NCI-H1092 treated with DMSO at 0.1 percent for 48 hours (cell line): Measurements from ENCODE around the gene HARS2.
"Not testable (repeated sequence)": the region's sequence is repeated elsewhere in the genome, so short reads cannot be mapped to it uniquely, and the experiment has no call there.

ENCODE experiments used
- DNase-seq: peaks from one replicate; lab custom pipeline; 2025; lab: John Stamatoyannopoulos, UW

Gene HARS2, protein sequence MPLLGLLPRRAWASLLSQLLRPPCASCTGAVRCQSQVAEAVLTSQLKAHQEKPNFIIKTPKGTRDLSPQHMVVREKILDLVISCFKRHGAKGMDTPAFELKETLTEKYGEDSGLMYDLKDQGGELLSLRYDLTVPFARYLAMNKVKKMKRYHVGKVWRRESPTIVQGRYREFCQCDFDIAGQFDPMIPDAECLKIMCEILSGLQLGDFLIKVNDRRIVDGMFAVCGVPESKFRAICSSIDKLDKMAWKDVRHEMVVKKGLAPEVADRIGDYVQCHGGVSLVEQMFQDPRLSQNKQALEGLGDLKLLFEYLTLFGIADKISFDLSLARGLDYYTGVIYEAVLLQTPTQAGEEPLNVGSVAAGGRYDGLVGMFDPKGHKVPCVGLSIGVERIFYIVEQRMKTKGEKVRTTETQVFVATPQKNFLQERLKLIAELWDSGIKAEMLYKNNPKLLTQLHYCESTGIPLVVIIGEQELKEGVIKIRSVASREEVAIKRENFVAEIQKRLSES

DNA sequence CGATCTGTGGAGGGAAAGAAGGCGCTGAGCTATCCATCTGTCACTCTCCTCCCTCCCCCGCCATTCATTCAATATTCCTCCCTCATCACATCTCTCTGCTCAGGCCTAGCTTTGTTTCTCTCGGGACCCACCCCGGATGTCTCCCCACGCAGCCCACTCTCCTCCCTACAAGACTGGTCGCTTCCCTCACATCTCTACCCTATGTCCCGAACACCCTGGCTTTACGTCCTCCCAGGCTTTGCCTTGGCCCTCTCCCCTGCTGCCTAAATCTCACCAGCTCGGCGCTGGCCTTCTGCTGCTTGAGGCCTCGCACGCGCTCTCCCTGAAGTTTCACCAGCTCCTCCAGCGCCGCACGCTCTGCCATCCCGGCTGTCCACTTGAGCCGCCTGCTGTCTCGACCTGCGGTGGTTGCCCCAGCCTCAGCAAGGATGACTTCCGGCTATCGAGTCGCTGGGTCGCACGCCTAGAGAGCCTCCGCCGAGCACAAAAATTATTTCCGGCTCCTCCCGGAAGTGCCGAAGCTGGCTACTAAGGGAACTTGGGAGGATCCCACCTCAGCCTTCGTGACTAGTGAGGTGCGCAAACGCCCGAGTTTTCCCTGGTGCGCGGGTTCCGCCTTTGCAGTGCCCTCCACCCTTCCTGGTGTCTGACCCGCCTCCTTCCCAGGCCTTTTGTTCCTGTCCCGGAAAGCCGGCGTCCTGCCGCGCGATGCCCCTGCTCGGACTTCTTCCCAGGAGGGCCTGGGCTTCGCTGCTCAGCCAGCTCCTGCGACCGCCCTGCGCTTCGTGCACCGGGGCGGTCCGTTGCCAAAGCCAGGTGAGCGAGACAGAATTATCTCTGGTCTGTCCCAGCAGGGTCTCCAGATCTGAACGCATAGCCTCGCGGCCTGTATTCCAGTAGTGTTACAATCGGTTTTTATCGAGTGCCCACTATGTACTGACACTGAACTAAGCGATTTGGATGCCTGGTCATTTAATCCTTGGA, at the start of gene HARS2, which contains the start of gene HARS1:
TSS of gene HARS2 (plus strand) at position 515 of the 984 bp plus-strand sequence. CDS start at position 709, 194 bp downstream.
TSS of gene HARS1 (minus strand) at position 430 of the 984 bp plus-strand sequence. CDS start at position 364, 66 bp downstream.
- DNase-seq = peak; percentile 82

DNA sequence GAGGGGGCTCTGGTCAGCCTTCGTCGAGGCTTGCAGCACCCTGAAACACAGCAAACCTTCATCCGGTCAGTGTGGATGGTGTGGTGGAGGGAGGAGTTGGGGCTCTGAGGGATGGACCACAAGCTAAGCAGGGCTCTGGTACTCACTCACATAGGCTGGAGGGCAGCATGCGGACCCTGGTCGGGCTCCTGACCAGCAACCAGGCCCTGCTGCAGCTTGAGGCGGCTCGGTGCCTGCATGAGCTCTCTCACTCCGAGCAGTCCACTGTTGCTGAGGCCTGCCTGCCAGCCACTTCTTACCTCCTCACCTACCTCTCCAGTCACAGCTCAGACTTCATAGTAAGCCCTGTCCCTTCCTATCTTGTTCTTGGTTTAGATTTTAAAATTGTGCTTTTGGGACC, 49.5 kb upstream of the HARS2 start:
- DNase-seq = no peak

DNA sequence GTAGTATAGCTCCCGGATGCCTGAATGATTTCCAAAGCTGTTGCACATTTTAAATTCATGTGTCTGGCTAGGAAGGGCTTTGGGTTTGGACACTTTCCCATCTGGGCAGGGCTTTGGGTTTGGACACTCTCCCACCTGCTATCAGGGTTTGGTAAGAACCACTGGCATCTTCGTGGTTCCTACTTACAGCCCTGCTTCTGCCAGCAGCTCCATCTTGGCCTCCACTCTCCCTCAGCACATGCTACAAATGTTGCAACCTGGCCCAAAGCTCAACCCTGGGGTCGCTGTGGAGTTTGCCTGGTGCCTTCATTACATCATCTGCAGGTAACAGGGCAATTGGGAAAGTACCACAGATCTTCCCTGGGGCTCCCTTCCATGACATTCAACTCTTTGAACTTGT, 48.5 kb upstream of the HARS2 start:
- no peak for DNase-seq

DNA sequence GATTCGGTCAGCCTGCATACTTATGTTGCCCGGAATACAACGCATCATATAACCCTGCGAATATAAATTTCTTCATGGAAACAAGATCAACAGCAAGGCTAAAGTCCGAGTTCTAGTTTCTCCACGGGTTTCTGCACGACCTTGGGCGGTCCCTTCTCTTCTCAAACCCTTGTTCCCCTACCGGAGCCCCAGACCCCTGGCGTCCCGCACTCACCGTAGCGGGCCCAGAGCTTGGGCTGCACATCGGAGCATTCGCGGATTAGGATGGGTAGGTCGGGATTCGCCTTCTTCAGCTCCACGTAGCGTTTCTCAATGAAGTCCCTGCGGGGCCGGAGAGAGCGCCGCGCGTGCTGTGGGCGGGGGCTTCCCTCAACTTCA, 44.2 kb upstream of the HARS2 start:
- DNase-seq = no peak

DNA sequence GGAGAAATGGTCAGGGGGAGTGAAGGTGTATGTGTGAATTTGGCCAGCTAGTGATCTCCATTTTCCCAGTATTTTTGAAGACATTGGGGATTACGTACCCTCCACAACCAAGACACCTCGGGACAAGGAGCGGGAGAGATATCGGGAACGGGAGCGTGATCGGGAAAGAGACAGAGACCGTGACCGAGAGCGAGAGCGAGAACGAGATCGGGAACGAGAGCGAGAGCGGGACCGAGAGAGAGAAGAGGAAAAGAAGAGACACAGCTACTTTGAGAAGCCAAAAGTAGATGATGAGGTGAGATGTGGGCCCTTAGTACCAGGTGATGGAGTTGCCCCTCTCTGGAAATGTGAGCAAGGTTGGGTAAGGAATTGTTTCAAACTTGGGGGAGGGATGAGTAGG, 32.4 kb upstream of the HARS2 start:
- no peak for DNase-seq

DNA sequence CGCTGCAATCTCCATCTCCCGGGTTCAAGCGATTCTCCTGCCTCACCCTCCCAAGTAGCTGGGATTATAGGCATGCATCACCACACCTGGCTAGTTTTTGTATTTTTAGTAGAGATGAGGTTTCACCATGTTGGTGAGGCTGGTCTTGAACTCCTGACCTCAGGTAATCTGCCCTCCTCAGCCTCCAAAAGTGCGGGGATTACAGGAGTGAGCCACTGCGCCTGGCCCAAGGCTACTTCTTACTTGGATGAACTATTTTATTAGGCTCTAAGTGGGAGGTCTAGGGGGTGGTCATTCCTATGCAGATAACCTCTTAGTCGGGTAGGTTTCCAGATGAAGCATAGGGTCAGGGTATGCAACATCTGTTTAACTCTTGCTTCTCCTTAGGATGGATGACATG, 30.9 kb upstream of the HARS2 start:
- not testable (repeated sequence) for DNase-seq

DNA sequence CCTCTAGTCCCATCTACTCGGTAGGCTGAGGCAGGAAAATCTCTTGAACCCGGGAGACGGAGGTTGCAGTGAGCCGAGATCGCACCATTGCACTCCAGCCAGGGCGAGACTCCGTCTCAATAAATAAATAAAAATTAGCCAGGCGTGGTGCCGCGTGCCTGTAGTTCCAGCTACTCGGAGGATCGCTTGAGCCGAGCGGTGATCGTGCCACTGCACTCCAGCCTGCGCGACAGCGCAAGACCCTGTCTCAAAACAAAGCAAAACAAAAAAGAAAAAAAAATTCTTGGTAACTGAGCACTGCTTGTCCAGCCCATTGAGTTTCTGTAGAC, 27.3 kb upstream of the HARS2 start:
- no peak for DNase-seq

DNA sequence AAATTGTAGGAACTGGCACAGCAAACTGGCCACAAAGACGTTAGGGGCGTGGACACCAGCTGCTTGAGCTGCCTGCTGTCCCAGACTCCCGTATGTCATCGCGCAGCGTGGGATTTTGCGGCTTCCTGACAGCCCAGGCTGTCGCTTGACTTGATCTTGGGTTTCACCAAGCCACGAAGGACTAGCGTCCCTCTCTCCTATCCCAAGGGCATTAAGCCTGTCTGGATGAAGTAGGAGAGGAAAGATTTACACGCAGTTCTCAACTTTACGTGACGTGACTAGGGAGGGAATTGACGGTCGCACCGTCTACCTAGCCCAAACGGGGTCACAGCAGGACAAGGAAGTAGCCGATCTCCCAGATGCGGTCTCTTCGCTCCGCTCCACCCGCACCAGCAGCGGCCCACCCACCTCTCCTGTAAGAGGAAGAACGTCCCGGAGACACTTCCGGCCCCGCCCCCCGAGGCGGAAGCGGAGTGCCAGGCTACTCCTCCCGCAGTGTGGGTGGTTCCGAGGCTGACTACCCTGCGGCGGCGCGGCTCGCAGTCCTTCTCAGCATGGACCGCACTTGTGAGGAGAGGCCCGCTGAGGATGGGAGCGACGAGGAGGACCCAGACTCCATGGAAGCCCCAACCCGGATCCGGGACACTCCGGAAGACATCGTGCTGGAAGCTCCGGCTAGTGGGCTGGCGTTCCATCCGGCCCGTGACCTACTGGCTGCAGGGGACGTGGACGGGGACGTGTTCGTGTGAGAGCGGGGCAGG, 26.7 kb upstream of the HARS2 start, which contains the start of gene WDR55:
TSS of gene WDR55 (plus strand) at position 546 of the 761 bp plus-strand sequence. CDS start at position 555, 9 bp downstream.
- DNase-seq = peak; percentile 79

DNA sequence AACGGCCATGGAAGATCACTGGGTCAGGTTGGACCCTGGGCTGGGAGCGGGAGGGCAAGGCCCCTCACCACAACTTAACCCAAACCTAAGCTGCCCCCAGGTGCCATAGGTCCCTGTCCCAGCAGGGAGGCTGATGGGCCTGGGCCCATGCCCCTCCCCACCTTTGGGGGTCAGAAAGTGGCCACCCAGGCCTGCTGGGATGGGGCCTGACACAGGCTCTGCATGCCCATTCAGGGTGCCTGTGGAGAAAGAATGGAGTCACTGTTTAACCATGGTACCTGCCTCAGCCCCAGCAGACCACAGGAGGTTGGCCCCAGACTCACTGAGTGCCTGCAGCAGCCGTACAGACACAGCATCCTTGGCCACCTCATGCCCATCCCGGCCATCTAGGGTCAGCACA, 20.2 kb upstream of the HARS2 start:
- not testable (repeated sequence) for DNase-seq

DNA sequence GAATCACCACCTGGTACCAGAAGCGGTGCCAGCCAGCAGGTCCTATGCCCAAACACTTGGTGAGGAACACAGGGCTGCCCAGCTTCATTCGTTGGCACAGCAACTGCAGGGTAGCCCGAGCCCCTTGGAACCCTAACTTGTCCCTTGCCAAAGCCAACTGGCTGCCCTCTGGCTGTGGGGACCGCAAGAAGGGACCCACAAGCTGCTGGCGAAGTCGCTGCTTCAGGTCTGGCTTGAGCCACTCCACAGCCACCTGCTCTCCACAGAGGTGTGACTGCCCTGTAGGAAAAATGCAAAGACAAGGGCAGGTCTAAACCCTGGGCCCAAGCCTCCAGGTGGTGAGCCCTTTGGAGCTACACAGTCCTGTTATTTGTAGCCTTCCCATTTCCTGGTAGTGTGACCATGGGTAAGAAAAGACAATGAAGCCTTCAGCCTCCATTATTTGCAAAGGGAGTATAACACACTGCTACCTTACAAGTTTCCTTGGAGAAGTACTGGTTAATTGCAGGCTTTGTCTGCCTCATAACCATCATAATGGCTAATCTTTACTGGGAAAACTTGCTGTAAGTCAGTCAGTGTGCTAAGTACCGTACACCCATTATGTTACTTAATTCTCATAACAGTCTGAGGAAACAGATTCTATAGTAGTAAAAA, 19.7 kb upstream of the HARS2 start:
- DNase-seq = no peak

DNA sequence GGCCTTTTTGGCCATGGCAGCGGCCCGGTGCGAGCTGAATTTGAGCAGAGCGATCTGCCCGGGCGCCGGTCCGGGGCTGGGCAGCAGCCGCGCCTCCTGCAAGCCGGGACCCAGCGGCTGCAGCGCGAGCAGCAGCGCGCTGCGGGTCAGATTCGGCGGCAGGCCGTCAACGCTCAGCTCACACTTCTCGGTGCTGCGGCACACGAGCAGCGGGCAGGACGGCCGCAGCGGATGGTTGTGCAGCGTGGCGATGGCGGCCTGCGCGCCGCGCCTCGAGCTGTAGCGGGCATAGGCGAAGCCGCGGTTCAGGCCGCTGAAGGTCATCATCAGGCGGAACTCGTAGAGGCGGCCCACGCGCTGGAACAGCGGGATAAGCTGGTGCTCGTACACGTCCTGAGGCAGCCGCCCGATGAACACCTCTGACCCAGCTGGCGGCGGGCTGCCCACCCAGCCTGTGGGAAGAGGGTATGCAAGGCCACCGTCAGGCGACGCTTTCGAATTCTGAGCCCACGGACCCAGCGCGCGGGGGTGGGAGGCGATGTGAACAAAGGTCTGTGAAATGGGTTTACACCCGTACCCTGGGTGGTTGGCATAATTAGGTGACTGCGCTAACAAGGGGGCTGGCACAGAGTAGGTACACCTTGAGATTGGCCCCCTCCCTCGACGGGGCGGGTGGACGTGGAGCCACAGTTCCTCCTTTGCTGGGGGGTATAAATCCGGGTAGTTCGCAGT, 18.6 kb upstream of the HARS2 start:
- no peak for DNase-seq

DNA sequence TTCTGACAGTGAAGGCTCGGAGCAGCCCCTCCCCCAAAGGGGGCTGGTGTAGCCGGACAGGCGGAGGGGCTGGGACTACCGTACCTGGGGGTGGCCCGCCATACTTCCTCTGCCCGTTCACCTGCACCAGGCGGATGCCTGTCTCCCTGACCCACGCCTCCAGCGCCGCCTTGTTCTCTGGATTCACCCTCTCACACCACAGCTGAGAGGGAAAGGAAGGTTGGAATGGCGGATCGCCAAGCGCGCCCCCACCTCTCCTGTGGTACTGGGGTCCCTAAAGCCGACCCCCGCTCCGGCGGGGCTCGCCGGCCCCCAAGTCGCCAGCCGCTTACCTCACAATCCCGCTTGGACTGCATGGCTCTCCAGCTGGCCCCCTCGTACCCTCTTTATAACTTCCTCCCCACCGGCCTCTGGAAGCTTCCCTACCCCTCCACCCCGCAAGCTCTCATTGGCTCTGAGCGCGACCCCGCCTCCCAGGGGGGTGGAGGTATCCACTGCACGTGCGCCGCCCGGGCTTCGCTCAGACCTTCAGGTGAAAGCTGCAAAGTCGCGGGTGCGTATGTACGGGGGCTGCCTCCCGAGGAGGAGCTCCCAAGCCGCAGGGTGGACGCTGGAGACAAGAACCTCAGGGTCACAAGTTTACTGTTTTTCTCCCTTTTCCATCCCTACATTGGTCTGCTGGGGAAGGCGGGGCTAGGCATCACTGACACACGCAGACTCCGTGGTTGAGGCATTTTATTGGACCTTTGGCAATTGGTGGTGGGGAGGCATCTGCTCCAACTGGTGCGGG, 17.9 kb upstream of the HARS2 start, which contains the start of gene DND1:
TSS of gene DND1 (minus strand) at position 390 of the 790 bp plus-strand sequence. CDS start at position 356, 34 bp downstream.
- no peak for DNase-seq

DNA sequence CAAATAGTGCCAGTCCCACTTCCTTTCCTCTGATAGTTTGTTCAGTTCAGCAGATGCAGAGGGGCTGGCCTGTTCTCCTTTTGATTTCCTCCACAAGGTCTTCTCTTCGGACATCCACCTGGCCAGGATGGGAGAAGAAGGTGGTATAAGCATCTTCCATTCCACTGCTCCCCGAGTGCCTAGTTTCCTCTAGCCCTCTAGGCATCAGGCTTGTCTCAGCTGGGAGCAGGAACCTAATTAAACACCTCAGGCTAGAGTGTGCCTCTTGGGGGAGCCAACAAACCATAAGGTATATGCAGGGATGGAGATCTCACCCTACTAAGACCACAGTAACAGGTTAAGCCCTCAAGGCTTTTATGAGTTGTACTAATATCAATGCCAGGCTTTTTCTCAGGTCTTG, 17.0 kb upstream of the HARS2 start:
- no peak for DNase-seq

DNA sequence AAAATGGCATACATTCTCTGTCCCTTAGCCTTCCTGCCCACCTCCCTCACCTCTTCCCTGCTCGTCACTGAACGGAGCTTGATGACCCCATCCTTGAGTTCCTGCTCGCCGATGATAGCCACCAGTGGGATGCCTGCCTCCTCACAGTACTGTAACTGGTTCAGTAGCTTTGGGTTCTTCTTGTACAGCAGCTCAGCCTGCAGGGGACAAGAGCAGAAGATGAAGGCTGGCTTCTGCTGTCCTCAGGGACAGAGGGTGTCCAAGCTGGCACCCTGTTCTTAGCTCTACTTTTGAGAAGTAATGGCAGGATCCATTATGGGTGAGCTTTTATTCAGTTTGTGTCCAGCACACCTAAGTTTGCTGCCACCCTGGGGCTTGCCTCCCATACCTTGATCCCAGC, 16.6 kb upstream of the HARS2 start:
- DNase-seq = no peak

DNA sequence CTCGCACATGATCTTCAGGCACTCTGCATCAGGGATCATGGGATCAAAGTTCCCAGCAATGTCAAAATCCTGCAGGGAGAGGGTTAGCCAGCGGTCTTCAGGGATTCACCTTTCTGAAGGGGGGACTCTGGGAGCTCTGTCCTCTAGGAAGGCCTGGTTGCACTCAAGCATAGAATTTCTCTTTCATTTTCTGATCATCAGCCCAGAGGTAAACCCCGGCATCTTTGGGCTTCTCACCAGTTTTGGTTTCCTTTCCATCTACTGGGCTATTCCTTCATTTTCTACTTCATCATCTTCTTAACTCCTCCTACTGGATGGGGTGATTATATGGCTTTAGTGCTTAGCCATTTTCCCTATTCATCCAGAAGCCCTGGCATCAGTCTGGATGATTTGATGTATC, 13.3 kb upstream of the HARS2 start:
- no peak for DNase-seq

DNA sequence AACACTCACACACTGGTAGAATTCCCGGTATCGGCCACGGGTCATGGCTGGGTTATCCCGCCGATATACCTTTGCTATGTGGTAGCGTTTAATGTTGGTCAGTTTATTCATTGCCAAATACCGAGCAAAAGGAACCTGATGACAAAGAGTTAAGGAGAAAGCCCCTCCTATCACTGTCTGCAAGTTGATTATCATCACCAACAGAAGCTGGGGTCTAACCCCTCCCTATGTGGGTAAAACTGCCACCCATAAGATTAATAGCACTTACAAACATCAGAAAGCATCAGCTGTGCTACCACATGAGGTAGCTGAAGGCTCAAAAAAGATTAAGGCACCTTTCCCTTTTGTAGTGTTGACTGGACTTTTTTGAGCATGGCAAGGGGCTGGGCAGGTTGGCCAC, 12.3 kb upstream of the HARS2 start:
- no peak for DNase-seq

DNA sequence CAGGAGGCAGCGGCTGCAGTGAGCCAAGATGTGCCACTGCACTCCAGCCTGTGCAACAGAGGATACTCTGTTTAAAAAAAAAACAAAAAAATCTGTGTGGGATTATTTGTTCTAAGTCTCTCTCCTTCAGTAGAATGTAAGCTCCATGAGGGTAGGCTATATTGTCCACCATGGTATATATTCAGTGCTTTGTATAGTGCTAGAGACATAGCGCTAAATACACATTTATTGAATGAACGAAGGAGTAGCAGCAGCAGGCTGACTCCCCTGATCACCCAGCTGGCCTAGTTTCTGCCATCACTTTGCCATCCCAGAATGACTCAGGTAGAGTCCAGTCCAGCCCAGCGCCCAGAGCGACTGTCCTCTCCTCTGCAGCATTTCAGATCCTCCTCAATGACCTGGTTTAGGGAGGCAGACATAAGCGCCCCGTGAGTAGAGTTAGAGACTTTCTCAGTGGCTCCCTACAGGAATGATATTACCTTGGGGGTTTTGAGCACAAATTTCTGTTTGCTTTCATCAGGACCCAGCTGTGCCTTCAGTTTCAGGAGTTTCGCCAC, 801 bp upstream of the HARS2 start:
- DNase-seq = no peak

DNA sequence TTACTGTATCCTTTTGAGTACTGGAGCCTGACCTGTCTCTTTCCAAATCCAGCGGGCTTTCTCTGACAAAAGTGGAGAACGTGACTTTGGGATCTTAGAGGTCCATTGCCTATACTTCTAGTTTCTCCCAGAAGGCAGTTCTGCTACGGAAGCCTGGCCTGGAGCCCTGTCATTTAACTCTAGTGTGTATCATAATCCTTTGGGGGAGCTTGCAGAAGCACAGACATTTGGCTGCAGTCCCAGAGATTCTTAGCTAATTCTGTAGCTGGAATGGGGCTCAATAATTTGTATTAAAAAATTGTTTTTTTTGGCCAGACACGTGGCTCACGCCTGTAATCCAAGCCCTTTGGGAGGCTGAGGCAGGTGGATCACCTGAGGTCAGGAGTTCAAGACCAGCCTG, 3.0 kb downstream of the HARS2 start:
- DNase-seq = no peak

DNA sequence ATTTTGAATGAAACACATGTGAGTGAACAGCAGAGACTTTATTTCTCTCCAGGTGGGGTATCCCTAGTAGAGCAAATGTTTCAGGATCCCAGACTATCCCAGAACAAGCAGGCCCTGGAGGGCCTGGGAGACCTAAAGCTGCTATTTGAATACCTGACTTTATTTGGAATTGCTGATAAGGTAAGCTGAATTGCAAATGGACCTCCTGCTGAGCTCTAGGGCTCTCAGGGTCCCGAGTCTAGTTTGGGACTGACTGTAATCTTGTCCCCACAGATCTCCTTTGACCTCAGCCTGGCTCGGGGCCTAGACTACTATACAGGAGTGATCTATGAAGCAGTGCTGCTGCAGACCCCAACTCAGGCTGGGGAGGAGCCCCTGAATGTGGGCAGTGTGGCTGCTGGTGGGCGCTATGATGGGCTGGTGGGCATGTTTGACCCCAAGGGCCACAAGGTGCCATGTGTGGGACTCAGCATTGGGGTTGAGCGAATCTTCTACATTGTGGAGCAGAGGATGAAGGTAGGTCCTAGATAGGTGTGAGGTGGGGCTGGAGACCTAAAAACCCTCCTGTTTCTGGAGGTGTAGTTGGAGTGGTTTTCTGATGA, 5.7 kb downstream of the HARS2 start:
- no peak for DNase-seq
